Lung (tissue), 16 donors: Measurements from ENCODE around the gene ILK. TPM values are rescaled to one million over a fixed set of nuclear protein-coding genes. Genes with fewer than 3 reads are reported as not detected.

Experiments used
- ATAC-seq: fragments of 200-7000 bp; cut with Tn5 transposase; one replicate; pipeline ENCODE4 v1.9.1; 2020; ENCODE audit warnings: moderate number of reproducible peaks; ENCODE audit not compliant: insufficient read depth, low FRiP score
- DNase-seq, 3 donors: peaks; one replicate each; pipeline ENCODE4 v3.0.0-alpha.2; 2013 to 2017
- H3K27ac ChIP-seq, 2 donors: one replicate each; pipeline ENCODE4 v1.5.1; 2013; ENCODE audit warnings: mild to moderate bottlenecking in 2 of 2, moderate library complexity in 2 of 2, control low read depth in 1 of 2, inconsistent platforms in 1 of 2, low read depth in 1 of 2, low read length in 1 of 2
- H3K27me3 ChIP-seq, 3 donors: one replicate each; pipeline ENCODE4 v1.5.1; 2013; ENCODE audit warnings: low read length in 2 of 3; ENCODE audit not compliant: control insufficient read depth in 3 of 3, insufficient read depth in 3 of 3
- H3K36me3 ChIP-seq, 4 donors: one replicate each; pipeline ENCODE4 v1.5.1; 2013; ENCODE audit warnings: low read length in 4 of 4, mild to moderate bottlenecking in 1 of 4, moderate library complexity in 1 of 4; ENCODE audit not compliant: control insufficient read depth in 4 of 4, insufficient read depth in 4 of 4
- H3K4me1 ChIP-seq, 5 donors: one replicate each; pipeline ENCODE4 v1.5.1; 2013; ENCODE audit warnings: low read length in 5 of 5, mild to moderate bottlenecking in 2 of 5, moderate library complexity in 1 of 5; ENCODE audit not compliant: control insufficient read depth in 5 of 5, insufficient read depth in 5 of 5
- H3K4me3 ChIP-seq: one replicate; pipeline ENCODE4 v1.5.1; 2013; ENCODE audit warnings: mild to moderate bottlenecking, control low read depth, moderate library complexity
- H3K9ac ChIP-seq, 2 donors: one replicate each; pipeline ENCODE4 v1.5.1; 2013; ENCODE audit warnings: low read length in 2 of 2, control low read depth in 1 of 2; ENCODE audit not compliant: insufficient read depth in 1 of 2
- H3K9me3 ChIP-seq, 4 donors: one replicate each; pipeline ENCODE4 v1.5.1; 2013; ENCODE audit warnings: low read length in 3 of 4, mild to moderate bottlenecking in 1 of 4, moderate library complexity in 1 of 4; ENCODE audit not compliant: control insufficient read depth in 4 of 4, insufficient read depth in 3 of 4
- CTCF ChIP-seq: IDR thresholded peaks from 2 replicates; pipeline ENCODE4 v1.5.1; 2012; ENCODE audit warnings: mild to moderate bottlenecking; ENCODE audit errors: control extremely low read depth, extremely low read depth
- WGBS, 2 donors: extraction: QIAGEN DNeasy Blood & Tissue Kit; methylation state at CpG; one replicate each; pipeline ENCODE4 v1.1.7; 2013; 5-methylcytosine and 5-hydroxymethylcytosine counted together
- long read RNA-seq, 5 donors: transcript quantifications; one replicate each; lab custom pipeline, GENCODE V29; 2026
- polyA plus RNA-seq, 2 donors: library from polyadenylated mRNA; stranded (reverse); fragments of 200-250 nt; gene quantifications; one replicate each; pipeline ENCODE4 v1.2.1, GENCODE V29; 2013
- total RNA-seq, 2 donors: library from RNA; depleted of rRNA in 1 of 2; stranded (reverse); fragments of >200 nt in 1 of 2; gene quantifications; one replicate each; pipeline ENCODE4 v1.2.1, GENCODE V29; 2014 to 2021
- donor health status: control.
- donor health status: control.
- donor health status: Bipolar disorder and iron deficiency.
- donor health status: healthy.
- donor health status: DM: yes; HTN: yes; CAD: no.

ILK gene
- total RNA-seq (100 to 1,000 TPM; 134 to 147 TPM), polyA plus RNA-seq (100 to 1,000 TPM in 1 of 2 donors, 10 to 100 TPM in 1; 91.1 to 138 TPM)
- long read RNA-seq, donor 1, transcript ILK-202 (12 exons, 2,074 nt) = minor isoform, 5 of 70 reads
- long read RNA-seq, donor 1, transcript ILK-203 (13 exons, 1,692 nt) = major isoform, 33 of 70 reads
- long read RNA-seq, donor 1, transcript ILK-201 (13 exons, 1,802 nt) = minor isoform, 6 of 70 reads
- long read RNA-seq, donor 1, partial matches to known transcripts = 19 of 70 reads
- long read RNA-seq, donor 1, other reads (novel, unspliced or antisense) = 5 of 70 reads
- long read RNA-seq, donor 2, transcript ILK-203 (13 exons, 1,692 nt) = major isoform, 11 of 14 reads
- long read RNA-seq, donor 2, partial matches to known transcripts = 0 of 14 reads
- long read RNA-seq, donor 2, other reads (novel, unspliced or antisense) = 0 of 14 reads
- long read RNA-seq, donor 3, transcript ILK-202 (12 exons, 2,074 nt) = minor isoform, 5 of 24 reads
- long read RNA-seq, donor 3, transcript ILK-201 (13 exons, 1,802 nt) = minor isoform, 6 of 24 reads
- long read RNA-seq, donor 3, transcript ILK-203 (13 exons, 1,692 nt) = major isoform, 13 of 24 reads
- long read RNA-seq, donor 3, partial matches to known transcripts = 0 of 24 reads
- long read RNA-seq, donor 3, other reads (novel, unspliced or antisense) = 0 of 24 reads
- long read RNA-seq, donor 4, transcript ILK-203 (13 exons, 1,692 nt) = major isoform, 11 of 97 reads
- long read RNA-seq, donor 4, partial matches to known transcripts = 28 of 97 reads
- long read RNA-seq, donor 4, other reads (novel, unspliced or antisense) = 53 of 97 reads
- long read RNA-seq, donor 5, transcript ILK-201 (13 exons, 1,802 nt) = minor isoform, 22 of 86 reads
- long read RNA-seq, donor 5, transcript ILK-203 (13 exons, 1,692 nt) = major isoform, 34 of 86 reads
- long read RNA-seq, donor 5, partial matches to known transcripts = 22 of 86 reads
- long read RNA-seq, donor 5, other reads (novel, unspliced or antisense) = 0 of 86 reads

- Histone ChIP-seq H3K9ac (peak within 1 kb of the TSS; percentile 83 to 98), H3K27me3 (no peaks in the 10 kb centered on the region), H3K27ac (peak within 1 kb of the TSS; percentile 94 to 97), H3K4me1 (peaks cover 8 to 50% (median 26%) of the 10 kb centered on the region in 5 donors), H3K4me3 (peak within 1 kb of the TSS; percentile 91), H3K36me3 (peaks cover 23 to 34% (median 27%) of the 10 kb centered on the region in 4 donors), H3K9me3 (no peaks in the 10 kb centered on the region)
- WGBS, 2 donors = 0 to 1% methylated on average over 52 to 72 of the region's 72 CpGs
- no peak for TF ChIP-seq CTCF
- DNase-seq (peak; percentile 92 to 96 (median 93)), ATAC-seq (peak; percentile 96)
Observed at GRCh38 chr11:6603287-6604080, at the start of gene ILK, which contains the start of gene RRP8. Gene ILK (plus strand): TSS chr11:6603774. CDS start chr11:6604272, 498 bp downstream. Gene RRP8 (minus strand): TSS chr11:6603616. CDS start chr11:6603502, 114 bp downstream.

- no peak for ATAC-seq
- Histone ChIP-seq H3K9me3 (no peaks in the 10 kb centered on the region), H3K4me1 (no peaks in the 10 kb centered on the region), H3K36me3 (peaks cover 0 to 5% (median 0%) of the 10 kb centered on the region in 4 donors), H3K27me3 (no peaks in the 10 kb centered on the region), H3K27ac (no peak overlapping the region), H3K4me3 (no peak overlapping the region), H3K9ac (no peak overlapping the region)
- no peak for DNase-seq
- TF ChIP-seq CTCF = no peak
- 83 to 86% methylated on average over 5 of the region's 5 CpGs for WGBS, 2 donors
Observed at GRCh38 chr11:6554828-6555706, 48.5 kb upstream of the ILK start.
